ENCODE data around the gene HECTD4.

Gene HECTD4

DNA sequence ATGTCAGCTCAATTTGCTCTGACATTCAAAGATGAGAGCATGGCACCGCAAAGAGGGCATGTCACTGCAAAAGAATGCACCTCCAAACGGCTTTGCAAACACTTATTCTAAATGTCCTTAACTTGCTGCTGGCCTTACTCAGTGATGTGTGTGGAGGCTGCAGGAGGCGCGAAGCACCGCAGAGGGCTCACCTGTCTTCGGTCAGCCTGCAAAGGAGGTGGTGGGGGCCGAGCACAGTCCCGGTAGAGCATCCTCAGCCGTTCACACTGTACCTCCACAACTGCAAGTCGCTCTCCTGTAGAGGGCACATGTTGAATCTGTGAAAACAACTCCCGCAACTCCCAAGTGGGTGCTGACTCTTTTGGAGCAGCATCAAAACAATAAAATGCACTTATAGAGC lies 163.0 kb downstream of the HECTD4 start:
- no peak overlapping the region for H3K4me3 ChIP-seq (ENCODE audit: low read depth, low read length)
- TF ChIP-seq, protein P1, sequence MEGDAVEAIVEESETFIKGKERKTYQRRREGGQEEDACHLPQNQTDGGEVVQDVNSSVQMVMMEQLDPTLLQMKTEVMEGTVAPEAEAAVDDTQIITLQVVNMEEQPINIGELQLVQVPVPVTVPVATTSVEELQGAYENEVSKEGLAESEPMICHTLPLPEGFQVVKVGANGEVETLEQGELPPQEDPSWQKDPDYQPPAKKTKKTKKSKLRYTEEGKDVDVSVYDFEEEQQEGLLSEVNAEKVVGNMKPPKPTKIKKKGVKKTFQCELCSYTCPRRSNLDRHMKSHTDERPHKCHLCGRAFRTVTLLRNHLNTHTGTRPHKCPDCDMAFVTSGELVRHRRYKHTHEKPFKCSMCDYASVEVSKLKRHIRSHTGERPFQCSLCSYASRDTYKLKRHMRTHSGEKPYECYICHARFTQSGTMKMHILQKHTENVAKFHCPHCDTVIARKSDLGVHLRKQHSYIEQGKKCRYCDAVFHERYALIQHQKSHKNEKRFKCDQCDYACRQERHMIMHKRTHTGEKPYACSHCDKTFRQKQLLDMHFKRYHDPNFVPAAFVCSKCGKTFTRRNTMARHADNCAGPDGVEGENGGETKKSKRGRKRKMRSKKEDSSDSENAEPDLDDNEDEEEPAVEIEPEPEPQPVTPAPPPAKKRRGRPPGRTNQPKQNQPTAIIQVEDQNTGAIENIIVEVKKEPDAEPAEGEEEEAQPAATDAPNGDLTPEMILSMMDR (conservative IDR thresholded peaks at IDR 0.05; ENCODE audit: low read depth, low read length) = peak; percentile 5
- no peak for DNase-seq (ENCODE audit: low read depth)

DNA sequence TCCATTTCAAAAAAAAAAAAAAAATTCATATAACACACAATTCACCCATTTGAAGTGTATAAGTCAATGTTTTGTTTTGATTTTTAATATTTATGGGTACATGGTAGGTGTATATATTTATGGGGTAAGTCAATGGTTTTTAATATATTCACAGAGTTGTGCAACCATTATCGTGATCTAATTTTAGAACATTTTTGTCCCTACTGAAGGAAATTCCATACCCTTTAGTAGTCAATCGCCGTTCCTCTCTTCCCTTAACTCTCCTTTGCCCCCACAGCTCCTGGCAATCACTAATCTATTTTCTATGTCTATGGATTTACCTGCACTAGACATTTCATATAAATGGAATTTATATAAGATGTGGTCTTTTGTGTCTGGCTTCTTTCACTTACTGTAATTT lies 164.1 kb downstream of the HECTD4 start:
- TF ChIP-seq, protein P1 (conservative IDR thresholded peaks at IDR 0.05; ENCODE audit: low read depth, low read length) = no peak

DNA sequence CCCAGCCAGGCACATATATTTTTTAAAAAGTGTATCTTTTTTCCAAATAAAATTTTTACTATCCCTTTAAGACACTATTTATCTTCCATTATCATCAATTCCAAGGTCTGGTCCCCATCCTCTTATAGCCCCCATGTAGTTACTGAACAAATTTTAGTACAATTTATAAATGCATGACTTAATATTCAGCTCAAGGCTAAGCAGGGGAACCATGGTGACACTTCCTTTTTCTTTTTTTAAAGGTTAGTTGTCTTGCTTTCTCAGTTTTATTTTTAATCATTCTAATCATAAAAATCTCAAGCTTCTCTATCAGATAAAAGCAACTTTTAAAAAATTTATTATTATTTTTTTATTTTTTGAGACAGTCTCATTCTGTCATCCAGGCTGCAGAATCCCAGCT lies 164.6 kb downstream of the HECTD4 start:
- DNase-seq (ENCODE audit: low read depth) = no peak
- TF ChIP-seq, protein P1 (conservative IDR thresholded peaks at IDR 0.05; ENCODE audit: low read depth, low read length) = no peak
- no peak overlapping the region for H3K4me3 ChIP-seq (ENCODE audit: low read depth, low read length)

More for the DNA sequence above, 164.1 kb downstream of the HECTD4 start:
- H3K4me3 ChIP-seq (ENCODE audit: low read depth, low read length) = no peak overlapping the region
- peak; percentile 37 for DNase-seq (ENCODE audit: low read depth)

DNA sequence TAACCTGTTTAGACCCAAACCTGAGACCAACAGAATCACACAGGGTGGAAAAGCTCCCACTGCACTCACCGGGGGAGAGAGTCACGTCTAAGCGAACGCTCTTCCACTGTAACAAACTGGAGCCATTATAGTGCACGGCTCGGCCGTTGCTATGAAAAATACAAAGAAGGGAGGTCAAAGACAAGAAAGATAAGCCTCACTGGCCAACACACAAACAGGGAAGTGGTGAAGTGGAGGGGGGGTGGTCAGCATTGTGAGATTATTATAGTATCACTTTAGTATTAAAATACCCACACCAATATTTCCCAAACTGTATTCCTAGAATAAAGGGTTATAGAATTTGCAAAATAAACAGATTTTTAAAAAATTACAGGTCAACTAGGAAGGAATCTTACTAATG lies 166.0 kb downstream of the HECTD4 start:
- DNase-seq (ENCODE audit: low read depth) = no peak
- TF ChIP-seq, protein P1 (conservative IDR thresholded peaks at IDR 0.05; ENCODE audit: low read depth, low read length) = no peak
- H3K4me3 ChIP-seq (ENCODE audit: low read depth, low read length) = no peak overlapping the region

DNA sequence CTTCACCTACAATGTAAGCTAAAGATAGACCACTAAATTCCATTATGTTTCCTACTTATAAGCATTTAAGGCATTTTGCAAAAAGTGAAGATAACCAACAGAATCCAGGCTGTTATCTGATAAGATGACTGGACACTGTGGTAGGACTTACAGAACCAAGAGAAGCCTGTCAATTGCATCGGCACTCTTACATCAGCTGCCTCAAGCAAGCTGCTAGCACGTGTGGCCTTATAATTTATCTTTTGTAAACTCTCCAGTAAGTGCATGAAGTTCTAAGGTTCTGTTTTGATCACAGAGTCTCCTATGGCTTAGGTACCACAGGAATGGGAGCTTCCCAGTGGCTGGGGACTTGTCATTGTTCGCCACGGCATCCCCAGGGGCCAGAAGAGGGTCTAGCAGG lies 168.2 kb downstream of the HECTD4 start:
- no peak for DNase-seq (ENCODE audit: low read depth)
- TF ChIP-seq, protein P1 (conservative IDR thresholded peaks at IDR 0.05; ENCODE audit: low read depth, low read length) = no peak
- H3K4me3 ChIP-seq (ENCODE audit: low read depth, low read length) = no peak overlapping the region

DNA sequence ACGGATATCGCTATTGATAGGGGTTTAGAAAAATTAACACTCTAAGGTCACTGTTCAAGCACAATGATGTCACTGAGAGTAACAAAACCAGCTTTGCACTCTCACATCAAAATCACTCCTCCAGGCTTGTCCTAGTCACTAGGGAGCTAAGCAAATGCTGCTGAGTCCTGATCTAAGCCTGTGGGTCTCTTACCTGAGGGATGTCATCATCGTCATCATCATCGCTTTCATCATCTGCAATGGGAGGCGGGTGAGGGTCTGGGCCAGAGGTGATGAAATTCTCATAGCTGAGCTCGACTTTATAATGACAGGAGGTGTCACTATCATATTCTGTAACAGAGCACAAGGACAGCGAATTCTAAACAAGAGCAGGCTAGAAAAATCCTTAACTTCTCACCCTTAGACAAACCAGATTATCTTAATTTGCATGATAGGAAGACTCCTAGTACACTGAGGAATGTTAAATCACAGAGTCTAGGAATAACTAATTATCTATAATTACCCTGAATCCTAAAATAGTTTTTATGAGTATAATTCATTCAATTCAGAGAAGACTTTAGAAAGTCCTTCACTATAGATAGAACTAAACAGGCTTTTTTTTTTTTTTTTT lies 173.8 kb downstream of the HECTD4 start:
- TF ChIP-seq, protein P1 (conservative IDR thresholded peaks at IDR 0.05; ENCODE audit: low read depth, low read length) = no peak
- DNase-seq (ENCODE audit: low read depth) = no peak
- H3K4me3 ChIP-seq (ENCODE audit: low read depth, low read length) = no peak overlapping the region

DNA sequence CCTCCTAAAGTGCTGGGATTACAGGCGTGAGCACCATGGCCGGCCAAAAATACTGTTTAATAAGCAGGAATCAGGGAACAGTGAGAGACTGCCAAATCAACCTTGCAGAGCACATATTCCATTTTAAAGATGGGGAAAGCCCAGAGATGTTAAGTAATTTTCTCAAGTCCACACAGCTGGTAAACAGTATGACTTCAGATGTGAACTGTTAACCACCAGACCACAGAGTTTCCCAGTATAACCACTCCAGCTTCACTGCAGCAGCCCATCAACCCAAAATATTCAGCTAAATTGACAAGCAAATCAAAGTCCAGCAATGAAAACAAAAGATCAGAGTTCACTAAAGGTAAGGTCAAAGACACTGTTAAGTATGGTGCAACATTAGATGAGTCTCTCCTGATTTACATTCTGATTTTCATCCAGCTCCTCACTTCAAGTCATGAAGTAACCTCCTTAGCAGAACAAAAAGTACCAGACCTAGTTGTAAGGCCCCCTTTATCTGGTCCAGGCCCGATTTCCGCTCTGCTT lies 174.8 kb downstream of the HECTD4 start:
- no peak for DNase-seq (ENCODE audit: low read depth)

More for the DNA sequence above, 174.8 kb downstream of the HECTD4 start:
- TF ChIP-seq, protein P1 (conservative IDR thresholded peaks at IDR 0.05; ENCODE audit: low read depth, low read length) = no peak
- H3K4me3 ChIP-seq (ENCODE audit: low read depth, low read length) = no peak overlapping the region
